GM19351 (cell line): Measurements from ENCODE around the gene IL12B.
"Not testable (repeated sequence)": the region's sequence is repeated elsewhere in the genome, so short reads cannot be mapped to it uniquely, and the experiment has no call there.

Source experiments
- ATAC-seq: cut with Tn5 transposase; IDR thresholded peaks from one replicate; pipeline ENCODE4 v1.9.1; 2021; ENCODE audit warnings: mild to moderate bottlenecking, moderate library complexity; ENCODE audit not compliant: unreplicated experiment

IL12B gene

DNA sequence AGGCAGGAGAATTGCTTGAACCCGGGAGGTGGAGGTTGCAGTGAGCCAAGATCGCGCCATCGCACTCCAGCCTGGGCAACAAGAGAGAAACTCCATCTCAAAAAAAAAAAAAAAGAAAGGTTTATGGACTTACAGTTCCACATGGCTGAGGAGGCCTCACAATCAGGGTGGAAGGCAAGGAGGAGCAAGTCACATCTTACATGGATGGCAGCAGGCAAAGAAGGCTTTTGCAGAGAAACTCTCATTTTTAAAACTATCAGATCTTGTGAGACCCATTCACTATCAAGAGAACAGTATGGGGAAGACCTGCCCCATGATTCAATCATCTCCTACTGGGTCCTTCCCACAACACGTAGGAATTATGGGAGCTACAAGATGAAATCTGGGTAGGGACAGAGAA, 33.0 kb downstream of the IL12B start:
- ATAC-seq = not testable (repeated sequence)

DNA sequence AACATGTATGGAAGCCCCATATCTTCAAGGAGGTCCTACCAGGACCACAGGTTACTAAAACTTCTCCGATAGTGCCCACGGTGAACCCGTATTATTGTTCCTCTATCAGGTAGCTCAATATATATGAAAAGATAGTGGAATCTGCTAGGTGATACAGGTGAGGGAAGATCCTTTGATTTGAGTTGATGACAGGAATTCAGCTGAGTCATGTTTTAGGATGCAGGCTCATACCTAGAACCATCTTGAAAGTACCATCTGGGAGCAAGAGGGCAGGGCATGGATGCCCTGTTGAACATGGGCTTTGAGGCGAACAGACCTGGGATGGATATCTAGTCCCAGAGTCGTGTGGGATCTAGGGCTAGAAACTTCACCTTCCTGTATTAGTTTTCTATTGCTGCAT, 35.4 kb downstream of the IL12B start:
- no peak for ATAC-seq

DNA sequence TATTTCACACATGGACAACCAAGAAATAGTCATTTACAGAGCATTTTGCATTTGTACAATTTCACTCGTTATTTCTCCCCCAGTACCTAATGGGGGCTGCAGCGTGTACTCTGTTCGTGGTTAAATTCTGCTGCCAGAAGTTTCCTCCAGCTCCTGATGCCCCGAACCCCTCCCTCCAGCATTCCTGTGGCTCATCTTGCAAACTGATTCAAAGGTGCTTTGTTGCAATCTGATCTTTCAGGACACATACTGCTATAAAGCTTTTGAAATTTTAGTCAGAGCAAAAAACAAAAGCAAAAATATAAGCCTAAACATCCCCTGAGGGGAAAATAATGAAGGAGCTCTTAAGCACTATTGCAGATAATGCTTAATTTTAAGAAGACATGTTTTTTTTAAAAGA, 39.5 kb downstream of the IL12B start:
- ATAC-seq = no peak

DNA sequence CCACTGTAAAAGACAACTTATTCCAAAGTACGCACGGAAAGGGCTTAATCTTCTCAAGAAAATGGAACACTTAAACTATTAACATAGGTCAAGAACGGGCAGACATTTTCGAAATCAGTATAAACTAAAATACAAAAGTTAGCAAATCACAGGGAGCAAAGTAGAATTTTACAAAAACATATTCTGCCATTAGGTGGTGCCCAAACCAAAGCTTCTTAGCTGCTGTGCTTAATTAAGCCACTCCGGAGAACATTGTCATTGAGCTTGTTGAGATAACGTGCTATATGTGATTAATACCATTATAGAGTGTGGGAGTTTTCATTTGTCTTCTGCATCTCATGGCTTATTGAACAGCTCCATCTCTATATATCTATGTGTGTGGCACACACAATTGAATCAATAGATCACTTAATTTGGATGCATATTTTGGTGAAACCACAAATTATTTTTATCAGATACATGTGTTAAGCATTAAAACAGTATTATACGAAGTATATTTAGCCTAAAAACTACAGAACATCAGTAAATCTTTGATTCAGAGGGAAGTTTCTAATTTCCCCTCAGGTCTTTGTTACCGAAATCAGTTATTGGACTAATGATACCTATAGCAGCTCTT, 43.8 kb downstream of the IL12B start:
- no peak for ATAC-seq

DNA sequence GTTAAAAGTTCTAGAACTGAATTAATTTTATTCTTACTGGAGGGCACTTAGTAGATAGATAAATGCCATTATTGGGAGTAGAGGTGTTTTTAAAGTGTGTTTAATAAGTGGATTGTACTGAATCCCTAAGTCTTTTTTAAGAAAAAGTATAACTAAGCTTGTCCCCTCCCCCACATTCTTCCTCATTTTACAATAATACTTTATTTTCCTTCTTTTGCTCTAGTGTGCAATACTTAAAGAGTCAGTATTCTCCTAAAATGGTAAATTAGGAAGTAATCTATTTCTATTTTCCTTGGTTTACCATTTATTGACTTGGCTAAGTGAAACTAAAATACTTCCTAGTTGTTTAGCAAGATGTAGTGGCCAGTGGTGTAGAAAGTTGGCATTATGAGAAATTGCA, 55.6 kb downstream of the IL12B start:
- no peak for ATAC-seq

DNA sequence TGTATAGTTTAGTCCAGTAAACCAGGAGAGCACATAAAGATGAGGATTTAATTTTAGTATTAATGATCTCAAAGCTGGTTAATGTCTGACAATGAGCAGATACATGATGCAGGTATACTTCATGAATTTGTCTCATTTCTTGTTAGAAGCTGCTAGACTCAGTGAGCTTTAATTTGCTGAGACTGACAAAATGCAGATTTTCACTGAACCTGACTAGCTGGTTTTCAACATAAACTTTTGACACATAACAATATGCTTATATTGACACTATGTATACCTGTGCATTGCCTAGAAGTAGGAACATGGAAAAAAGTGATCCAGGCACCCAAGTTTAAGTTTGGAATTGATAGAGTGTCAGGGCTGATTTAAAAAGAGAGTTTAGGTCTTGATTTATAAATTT, 56.4 kb downstream of the IL12B start:
- ATAC-seq = no peak

DNA sequence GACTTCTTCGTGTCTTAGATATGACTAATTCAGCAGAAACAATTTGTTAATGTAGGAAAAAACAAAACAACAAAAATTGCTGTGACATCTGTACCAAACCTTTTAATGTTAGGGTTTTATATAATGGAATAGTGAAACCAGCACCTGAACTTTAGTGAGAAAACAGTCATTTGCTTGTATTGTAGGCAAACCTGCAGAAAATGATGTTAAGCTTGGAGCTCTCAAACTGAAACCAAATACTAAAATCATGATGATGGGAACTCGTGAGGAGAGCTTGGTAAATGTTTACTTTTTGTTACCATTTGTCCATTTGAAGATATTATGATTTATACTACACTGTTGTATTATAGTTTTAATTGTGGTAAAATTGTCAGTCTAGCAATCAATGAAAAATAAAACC, 60.6 kb downstream of the IL12B start:
- no peak for ATAC-seq

DNA sequence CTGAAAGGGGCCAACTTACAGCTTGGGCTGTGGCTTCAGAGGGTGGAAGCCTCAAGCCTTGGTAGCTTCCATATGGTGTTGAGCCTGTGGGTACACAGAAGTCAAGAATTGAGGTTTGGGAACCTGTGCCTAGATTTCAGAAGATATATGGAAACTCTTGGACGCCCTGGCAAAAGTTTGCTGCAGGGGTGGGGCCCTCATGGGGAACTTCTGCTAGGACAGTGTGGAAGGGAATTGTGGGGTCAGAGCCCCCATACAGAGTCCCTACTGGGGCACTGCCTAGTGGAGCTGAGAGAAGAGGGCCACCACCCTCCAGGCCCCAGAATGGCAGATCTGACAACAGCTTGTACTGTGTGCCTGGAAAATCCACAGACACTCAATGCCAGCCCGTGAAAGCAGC, 63.5 kb downstream of the IL12B start:
- ATAC-seq = not testable (repeated sequence)
